Measurements from ENCODE around the gene GOLGA3. TPM values are rescaled to one million over a fixed set of nuclear protein-coding genes. Genes with fewer than 3 reads are reported as not detected.

The GOLGA3 gene
- polyA plus RNA-seq, 1 donor (not counting 4 experiments of a cell fraction or from before 2014, with no cell fraction given) = 11.0 TPM

DNA sequence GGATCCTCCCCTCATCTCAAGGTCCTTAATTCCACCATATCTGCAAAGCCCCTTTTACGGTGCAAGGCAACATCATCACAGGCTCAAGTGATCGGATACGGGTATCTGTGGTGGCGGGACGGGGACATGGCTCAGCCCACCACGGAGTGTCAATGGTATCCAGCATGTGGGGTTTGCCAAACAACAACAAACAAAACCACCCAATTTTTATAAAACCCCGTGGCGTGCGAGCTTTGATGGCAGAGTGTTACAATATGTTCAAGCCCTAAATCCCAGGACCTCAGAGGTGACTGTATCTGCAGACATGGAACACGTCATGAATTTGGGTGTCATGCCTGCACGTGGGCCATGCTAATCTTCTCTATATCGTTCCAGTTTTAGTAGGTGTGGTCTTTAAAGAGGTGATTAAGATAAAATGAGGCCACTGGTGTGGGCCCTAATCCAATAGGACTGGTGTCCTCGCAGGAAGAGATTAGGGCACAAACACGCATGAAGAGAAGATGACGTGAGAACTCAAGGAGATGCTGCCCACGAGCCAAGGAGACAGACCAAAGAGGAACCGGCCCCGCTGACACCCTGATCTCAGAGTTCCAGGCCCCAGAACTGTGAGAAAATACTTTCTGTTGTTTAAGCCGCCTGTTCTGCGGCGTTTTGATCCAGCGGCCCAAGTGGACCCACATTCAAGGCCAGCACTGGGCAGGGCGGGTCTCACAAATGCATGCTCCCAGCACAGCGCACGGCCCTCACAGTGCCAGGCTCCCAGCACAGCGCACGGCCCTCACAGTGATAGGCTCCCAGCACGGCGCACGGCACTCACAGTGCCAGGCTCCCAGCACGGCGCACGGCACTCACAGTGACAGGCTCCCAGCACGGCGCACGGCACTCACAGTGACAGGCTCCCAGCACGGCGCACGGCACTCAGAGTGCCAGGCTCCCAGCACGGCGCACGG is 6.7 kb upstream of the GOLGA3 start:
- no peak overlapping the region for H2AFZ ChIP-seq (ENCODE audit: control insufficient read depth, low read length)
- H3K27me3 ChIP-seq (ENCODE audit: control insufficient read depth, extremely low read depth, insufficient read depth, low read length) = no peaks in the 10 kb centered on the region
- no peaks in the 10 kb centered on the region for H3K9me1 ChIP-seq (ENCODE audit: control insufficient read depth, extremely low read depth, insufficient read depth, low read length)
- no peak overlapping the region for H3K27ac ChIP-seq (ENCODE audit: control insufficient read depth, insufficient read depth, low read length)
- H3K36me3 ChIP-seq (ENCODE audit: control insufficient read depth in 2 of 2, extremely low read depth in 1 of 2, insufficient read depth in 2 of 2, low read length in 2 of 2) = peaks cover 8 to 25% of the 10 kb centered on the region in 2 experiments
- H3K9me3 ChIP-seq (ENCODE audit: control insufficient read depth, low read depth, low read length) = no peaks in the 10 kb centered on the region
- H3K4me3 ChIP-seq (ENCODE audit: control insufficient read depth in 2 of 3, extremely low read depth in 1 of 3, insufficient read depth in 2 of 3, low read depth in 1 of 3, low read length in 3 of 3) = no peak overlapping the region
- no peak overlapping the region for H3K4me2 ChIP-seq (ENCODE audit: control insufficient read depth, extremely low read depth, insufficient read depth, low read depth, low read length)
- no peaks in the 10 kb centered on the region for H3K79me2 ChIP-seq (ENCODE audit: control insufficient read depth, insufficient read depth, low read length)
- H3K4me1 ChIP-seq (ENCODE audit: control insufficient read depth, extremely low read depth, insufficient read depth, low read length) = no peaks in the 10 kb centered on the region
- peaks cover 5% of the 10 kb centered on the region for H4K20me1 ChIP-seq (ENCODE audit: control insufficient read depth, extremely low read depth, insufficient read depth, low read length)
- TF ChIP-seq CTCF (optimal IDR thresholded peaks at IDR 0.05 in 1 of 3, IDR thresholded peaks at IDR 0.05 in 1 of 3, conservative IDR thresholded peaks at IDR 0.05 in 1 of 3; ENCODE audit: extremely low read depth in 1 of 3, insufficient read depth in 2 of 3, low read length in 3 of 3) (no peak), EZH2 (IDR thresholded peaks at IDR 0.05; ENCODE audit: low read length) (no peak)
- no peak overlapping the region for H3K9ac ChIP-seq (ENCODE audit: control insufficient read depth, extremely low read depth, insufficient read depth, low read length)
- no peak for FAIRE-seq
- dilution Hi-C loops (cut with MboI; ENCODE audit: extremely low pct_ligation_motif_present, low sequenced_read_pairs) = no loop called here
- DNase-seq (ENCODE audit: low read depth, low spot score) = no peak

DNA sequence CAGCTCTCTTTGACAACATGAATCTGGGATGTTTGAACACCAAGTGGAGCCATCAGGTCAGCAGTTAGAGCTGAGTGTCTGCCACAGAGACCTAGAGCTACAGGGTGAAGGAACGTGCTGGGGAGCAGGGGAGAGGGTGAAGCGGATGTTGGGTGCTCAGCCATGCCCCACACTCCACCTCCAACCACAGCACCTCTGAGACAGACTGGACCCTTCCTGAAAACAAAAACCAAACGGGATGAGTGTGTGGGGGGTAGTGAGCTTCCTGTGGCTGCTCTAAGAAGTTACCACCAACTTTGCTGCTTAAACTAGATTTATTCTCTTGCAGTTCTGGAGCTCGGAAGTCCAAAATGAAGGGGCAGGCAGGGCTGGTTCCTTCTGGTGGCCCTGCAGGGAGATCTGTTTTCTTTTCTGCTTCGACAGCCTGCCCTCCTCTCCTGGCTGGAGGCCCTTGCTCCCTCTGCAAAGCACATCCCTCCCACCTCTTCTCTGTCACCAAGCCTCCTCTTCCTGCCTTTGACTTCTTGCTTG is 5.6 kb upstream of the GOLGA3 start:
- dilution Hi-C loops (cut with MboI; ENCODE audit: extremely low pct_ligation_motif_present, low sequenced_read_pairs) = no loop called here
- Histone ChIP-seq H3K9me1 (ENCODE audit: control insufficient read depth, extremely low read depth, insufficient read depth, low read length) (no peaks in the 10 kb centered on the region), H4K20me1 (ENCODE audit: control insufficient read depth, extremely low read depth, insufficient read depth, low read length) (no peaks in the 10 kb centered on the region), H2AFZ (ENCODE audit: control insufficient read depth, low read length) (no peak overlapping the region), H3K9ac (ENCODE audit: control insufficient read depth, extremely low read depth, insufficient read depth, low read length) (no peak overlapping the region), H3K27me3 (ENCODE audit: control insufficient read depth, extremely low read depth, insufficient read depth, low read length) (no peaks in the 10 kb centered on the region), H3K36me3 (ENCODE audit: control insufficient read depth in 2 of 2, extremely low read depth in 1 of 2, insufficient read depth in 2 of 2, low read length in 2 of 2) (peaks cover 3 to 19% of the 10 kb centered on the region in 2 experiments), H3K9me3 (ENCODE audit: control insufficient read depth, low read depth, low read length) (no peaks in the 10 kb centered on the region), H3K4me3 (ENCODE audit: control insufficient read depth in 2 of 3, extremely low read depth in 1 of 3, insufficient read depth in 2 of 3, low read depth in 1 of 3, low read length in 3 of 3) (no peak overlapping the region), H3K4me1 (ENCODE audit: control insufficient read depth, extremely low read depth, insufficient read depth, low read length) (no peaks in the 10 kb centered on the region), H3K27ac (ENCODE audit: control insufficient read depth, insufficient read depth, low read length) (no peak overlapping the region), H3K4me2 (ENCODE audit: control insufficient read depth, extremely low read depth, insufficient read depth, low read depth, low read length) (no peak overlapping the region), H3K79me2 (ENCODE audit: control insufficient read depth, insufficient read depth, low read length) (no peaks in the 10 kb centered on the region)
- TF ChIP-seq CTCF (optimal IDR thresholded peaks at IDR 0.05 in 1 of 3, IDR thresholded peaks at IDR 0.05 in 1 of 3, conservative IDR thresholded peaks at IDR 0.05 in 1 of 3; ENCODE audit: extremely low read depth in 1 of 3, insufficient read depth in 2 of 3, low read length in 3 of 3) (no peak), EZH2 (IDR thresholded peaks at IDR 0.05; ENCODE audit: low read length) (no peak)
- FAIRE-seq = no peak
- DNase-seq (ENCODE audit: low read depth, low spot score) = no peak

Data from keratinocyte (primary cell).